ENCODE data around the gene NRN1L.

The NRN1L gene

DNA sequence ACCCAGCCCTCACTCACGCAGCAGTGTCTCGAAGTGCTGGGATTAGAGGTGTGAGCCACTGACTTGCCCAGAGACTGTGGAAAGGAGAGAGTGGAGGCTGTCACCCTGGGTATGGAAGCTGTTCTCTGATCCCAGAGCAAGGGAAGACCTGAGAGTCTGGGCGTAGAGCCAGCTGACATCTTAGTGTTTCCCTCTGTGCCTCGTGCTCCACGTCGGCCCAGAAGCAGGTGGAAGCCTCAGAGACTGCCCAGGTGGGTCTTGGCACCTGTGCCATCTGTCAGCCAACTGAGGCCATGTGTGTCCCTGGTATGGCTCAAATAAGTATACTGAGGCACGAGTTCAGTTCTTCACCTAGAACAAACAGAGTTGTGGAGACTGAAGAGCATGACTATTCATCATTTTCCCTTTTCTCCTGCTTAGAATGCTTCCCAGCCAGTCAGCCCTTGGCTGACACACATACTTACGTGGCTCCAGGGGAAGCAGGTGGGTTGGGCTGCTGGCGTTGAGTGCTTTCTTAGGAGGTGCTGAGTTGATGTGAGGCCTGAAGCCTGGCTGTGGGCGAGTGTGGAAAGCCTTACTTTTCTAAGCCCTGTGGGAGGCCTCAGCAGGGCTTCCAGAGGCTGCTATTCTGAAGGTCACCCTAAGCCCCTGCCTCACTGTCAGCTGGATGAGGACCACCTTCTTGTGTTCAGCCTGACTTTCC is 38.9 kb downstream of the NRN1L start:
- TF ChIP-seq, protein P1, sequence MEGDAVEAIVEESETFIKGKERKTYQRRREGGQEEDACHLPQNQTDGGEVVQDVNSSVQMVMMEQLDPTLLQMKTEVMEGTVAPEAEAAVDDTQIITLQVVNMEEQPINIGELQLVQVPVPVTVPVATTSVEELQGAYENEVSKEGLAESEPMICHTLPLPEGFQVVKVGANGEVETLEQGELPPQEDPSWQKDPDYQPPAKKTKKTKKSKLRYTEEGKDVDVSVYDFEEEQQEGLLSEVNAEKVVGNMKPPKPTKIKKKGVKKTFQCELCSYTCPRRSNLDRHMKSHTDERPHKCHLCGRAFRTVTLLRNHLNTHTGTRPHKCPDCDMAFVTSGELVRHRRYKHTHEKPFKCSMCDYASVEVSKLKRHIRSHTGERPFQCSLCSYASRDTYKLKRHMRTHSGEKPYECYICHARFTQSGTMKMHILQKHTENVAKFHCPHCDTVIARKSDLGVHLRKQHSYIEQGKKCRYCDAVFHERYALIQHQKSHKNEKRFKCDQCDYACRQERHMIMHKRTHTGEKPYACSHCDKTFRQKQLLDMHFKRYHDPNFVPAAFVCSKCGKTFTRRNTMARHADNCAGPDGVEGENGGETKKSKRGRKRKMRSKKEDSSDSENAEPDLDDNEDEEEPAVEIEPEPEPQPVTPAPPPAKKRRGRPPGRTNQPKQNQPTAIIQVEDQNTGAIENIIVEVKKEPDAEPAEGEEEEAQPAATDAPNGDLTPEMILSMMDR (IDR thresholded peaks at IDR 0.05; ENCODE audit: low read length, missing control alignments) = no peak
- H3K4me3 ChIP-seq (replicated peaks; ENCODE audit: low read depth, low read length) = no peak overlapping the region
- DNase-seq (ENCODE audit: low read depth) = no peak

DNA sequence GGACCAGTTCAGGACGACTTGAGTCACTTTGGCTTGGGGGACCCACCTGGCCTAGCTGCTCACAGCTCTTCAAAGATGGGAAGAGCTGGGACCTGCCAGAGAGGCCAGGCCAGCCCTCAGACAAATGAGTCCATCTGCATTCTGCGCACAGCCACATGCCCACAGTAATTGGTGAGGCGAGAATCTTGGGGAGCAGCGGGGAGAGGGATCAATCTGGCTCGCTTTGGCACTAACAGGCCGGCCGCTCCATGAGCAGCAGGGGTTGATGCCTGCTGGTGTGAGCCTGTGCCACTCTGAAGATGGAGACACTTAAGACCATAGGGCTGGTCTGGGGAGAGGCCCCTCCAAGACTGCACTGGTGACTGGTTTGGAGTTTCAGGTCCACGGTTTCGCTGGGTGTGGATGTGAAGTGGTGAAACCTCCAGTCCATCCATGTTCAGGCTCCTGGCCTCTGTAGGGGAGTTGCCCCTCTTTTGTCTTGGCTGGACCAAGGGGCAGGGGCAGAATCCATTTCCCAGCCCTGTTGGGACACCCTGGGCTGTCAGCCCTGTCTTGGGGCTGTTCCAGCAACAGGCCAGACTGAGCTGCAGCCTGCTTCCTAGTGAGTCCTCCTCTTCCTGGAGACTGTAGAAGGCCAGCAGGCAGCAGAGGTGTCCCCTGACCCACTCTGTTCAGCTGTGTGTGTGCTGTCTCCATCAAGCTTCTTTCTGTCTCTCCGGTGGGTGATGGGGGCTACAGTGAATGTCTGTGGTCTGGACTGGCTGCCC is 39.6 kb downstream of the NRN1L start:
- DNase-seq (ENCODE audit: low read depth) = no peak
- H3K4me3 ChIP-seq (replicated peaks; ENCODE audit: low read depth, low read length) = no peak overlapping the region
- TF ChIP-seq, protein P1 (IDR thresholded peaks at IDR 0.05; ENCODE audit: low read length, missing control alignments) = no peak

DNA sequence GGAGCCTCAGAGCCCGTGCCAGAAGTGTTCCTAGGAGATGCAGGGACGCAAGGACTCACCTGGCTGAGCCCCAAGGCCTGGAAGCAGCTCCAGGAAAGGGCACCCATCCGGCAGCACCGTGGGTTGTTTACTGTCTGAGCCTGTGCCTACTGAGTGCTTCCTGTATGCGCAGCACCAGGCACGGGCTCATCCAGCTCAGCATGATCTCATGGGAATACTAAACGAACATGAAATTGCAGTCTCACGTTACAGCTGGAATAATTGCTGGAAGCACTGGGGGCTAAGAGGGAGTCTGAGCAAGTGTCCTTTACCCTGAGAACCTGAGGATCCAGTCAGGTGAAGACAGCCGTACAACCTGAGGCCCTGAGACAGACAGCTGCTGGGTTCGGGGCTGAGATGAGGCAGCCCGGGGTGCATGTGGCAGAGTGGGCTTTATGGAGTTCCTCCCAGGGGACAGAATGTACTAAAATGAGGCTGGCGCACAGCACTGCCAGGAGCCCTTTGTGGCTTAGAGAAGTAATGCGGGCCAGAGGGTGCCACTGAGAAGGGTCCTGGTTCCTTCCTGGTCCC is 41.6 kb downstream of the NRN1L start:
- TF ChIP-seq, protein P1 (IDR thresholded peaks at IDR 0.05; ENCODE audit: low read length, missing control alignments) = no peak
- no peak for DNase-seq (ENCODE audit: low read depth)
- H3K4me3 ChIP-seq (replicated peaks; ENCODE audit: low read depth, low read length) = no peak overlapping the region

DNA sequence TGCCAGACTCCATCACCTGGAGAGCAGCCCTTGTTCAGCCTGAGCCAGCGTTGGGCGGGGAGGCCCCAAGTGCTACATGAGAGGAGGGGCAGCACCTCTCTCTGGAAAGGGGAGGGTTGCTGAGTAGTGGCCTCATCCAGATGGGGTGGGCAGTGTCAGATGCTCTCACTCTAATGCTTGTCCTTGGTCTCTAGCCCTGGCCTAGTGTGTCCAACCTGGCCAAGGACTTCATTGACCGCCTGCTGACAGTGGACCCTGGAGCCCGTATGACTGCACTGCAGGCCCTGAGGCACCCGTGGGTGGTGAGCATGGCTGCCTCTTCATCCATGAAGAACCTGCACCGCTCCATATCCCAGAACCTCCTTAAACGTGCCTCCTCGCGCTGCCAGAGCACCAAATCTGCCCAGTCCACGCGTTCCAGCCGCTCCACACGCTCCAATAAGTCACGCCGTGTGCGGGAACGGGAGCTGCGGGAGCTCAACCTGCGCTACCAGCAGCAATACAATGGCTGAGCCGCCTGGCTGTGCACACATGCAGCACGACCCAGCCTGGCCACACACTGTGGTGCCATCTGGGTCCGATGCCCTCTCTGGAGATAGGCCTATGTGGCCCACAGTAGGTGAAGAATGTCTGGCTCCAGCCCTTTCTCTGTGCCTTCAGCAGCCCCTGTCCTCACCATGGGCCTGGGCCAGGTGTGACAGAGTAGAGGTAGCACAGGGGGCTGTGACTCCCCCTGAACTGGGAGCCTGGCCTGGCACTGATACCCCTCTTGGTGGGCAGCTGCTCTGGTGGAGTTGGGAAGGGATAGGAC is 42.7 kb downstream of the NRN1L start:
- TF ChIP-seq, protein P1 (IDR thresholded peaks at IDR 0.05; ENCODE audit: low read length, missing control alignments) = no peak
- no peak overlapping the region for H3K4me3 ChIP-seq (replicated peaks; ENCODE audit: low read depth, low read length)
- DNase-seq (ENCODE audit: low read depth) = no peak

DNA sequence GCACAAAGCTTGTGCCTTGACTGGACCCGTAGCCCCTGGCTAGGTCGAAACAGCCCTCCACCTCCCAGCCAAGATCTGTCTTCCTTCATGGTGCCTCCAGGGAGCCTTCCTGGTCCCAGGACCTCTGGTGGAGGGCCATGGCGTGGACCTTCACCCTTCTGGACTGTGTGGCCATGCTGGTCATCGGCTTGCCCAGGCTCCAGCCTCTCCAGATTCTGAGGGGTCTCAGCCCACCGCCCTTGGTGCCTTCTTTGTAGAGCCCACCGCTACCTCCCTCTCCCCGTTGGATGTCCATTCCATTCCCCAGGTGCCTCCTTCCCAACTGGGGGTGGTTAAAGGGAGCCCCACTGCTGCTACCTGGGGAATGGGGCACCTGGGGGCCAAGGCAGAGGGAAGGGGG is 43.5 kb downstream of the NRN1L start:
- no peak for DNase-seq (ENCODE audit: low read depth)
- no peak overlapping the region for H3K4me3 ChIP-seq (replicated peaks; ENCODE audit: low read depth, low read length)
- TF ChIP-seq, protein P1 (IDR thresholded peaks at IDR 0.05; ENCODE audit: low read length, missing control alignments) = no peak

DNA sequence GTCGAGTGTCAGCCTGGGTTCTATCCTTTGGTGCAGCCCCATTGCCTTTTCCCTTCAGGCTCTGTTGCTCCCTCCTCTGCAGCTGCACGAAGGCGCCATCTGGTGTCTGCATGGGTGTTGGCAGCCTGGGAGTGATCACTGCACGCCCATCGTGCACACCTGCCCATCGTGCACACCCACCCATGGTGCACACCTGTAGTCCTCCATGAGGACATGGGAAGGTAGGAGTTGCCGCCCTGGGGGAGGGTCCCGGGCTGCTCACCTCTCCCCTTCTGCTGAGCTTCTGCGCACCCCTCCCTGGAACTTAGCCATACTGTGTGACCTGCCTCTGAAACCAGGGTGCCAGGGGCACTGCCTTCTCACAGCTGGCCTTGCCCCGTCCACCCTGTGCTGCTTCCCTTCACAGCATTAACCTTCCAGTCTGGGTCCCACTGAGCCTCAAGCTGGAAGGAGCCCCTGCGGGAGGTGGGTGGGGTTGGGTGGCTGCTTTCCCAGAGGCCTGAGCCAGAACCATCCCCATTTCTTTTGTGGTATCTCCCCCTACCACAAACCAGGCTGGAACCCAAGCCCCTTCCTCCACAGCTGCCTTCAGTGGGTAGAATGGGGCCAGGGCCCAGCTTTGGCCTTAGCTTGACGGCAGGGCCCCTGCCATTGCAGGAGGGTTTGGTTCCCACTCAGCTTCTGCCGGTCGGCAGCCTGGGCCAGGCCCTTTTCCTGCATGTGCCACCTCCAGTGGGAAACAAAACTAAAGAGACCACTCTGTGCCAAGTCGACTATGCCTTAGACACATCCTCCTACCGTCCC is 44.1 kb downstream of the NRN1L start:
- TF ChIP-seq, protein P1 (IDR thresholded peaks at IDR 0.05; ENCODE audit: low read length, missing control alignments) = peak; percentile 93
- peak; percentile 66 for DNase-seq (ENCODE audit: low read depth)
- H3K4me3 ChIP-seq (replicated peaks; ENCODE audit: low read depth, low read length) = no peak overlapping the region
